Coronary artery (tissue), 2 donors: ENCODE measurements around the gene SIGLEC10.
"Not testable (repeated sequence)": the region's sequence is repeated elsewhere in the genome, so short reads cannot be mapped to it uniquely, and the experiment has no call there.

Source experiments
- DNase-seq: peaks from one replicate; pipeline ENCODE4 v3.0.0-alpha.2; 2017; ENCODE audit warnings: low spot score
- H3K27ac ChIP-seq, 2 donors: fragments of 200-600 bp; sonication (generic); one replicate each; pipeline ENCODE4 v1.5.1; 2016 to 2019
- H3K4me3 ChIP-seq: fragments of 200-600 bp; sonication (generic); 2 replicates; pipeline ENCODE4 v1.5.1; 2016; ENCODE audit warnings: mild to moderate bottlenecking, moderate library complexity
- TF ChIP-seq, protein P1 (sequence below): fragments of 200-600 bp; sonication (generic); IDR thresholded peaks from one replicate; pipeline ENCODE4 v1.5.1; 2019; ENCODE audit warnings: antibody characterized with exemption

Gene SIGLEC10

DNA sequence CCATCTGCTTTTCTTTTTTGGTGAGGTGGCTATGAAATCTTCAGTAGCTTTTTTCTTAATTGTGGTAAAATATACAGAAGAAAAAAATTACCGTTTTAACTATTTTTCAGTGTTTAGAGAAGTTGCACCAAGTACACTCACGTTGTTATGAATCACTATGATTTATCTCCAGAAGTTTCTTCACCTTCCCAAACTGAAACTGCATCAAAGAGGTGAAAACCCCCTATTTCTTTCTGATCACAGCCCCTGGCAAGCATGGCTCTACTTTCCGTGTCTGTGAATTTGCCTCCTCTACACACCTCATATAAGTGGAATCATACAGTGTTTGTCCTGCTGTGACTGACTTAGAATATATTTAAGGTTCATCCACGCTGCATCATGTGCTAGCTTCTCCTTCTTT is 15.6 kb upstream of the SIGLEC10 start:
- DNase-seq, result no peak
- TF ChIP-seq, protein P1, sequence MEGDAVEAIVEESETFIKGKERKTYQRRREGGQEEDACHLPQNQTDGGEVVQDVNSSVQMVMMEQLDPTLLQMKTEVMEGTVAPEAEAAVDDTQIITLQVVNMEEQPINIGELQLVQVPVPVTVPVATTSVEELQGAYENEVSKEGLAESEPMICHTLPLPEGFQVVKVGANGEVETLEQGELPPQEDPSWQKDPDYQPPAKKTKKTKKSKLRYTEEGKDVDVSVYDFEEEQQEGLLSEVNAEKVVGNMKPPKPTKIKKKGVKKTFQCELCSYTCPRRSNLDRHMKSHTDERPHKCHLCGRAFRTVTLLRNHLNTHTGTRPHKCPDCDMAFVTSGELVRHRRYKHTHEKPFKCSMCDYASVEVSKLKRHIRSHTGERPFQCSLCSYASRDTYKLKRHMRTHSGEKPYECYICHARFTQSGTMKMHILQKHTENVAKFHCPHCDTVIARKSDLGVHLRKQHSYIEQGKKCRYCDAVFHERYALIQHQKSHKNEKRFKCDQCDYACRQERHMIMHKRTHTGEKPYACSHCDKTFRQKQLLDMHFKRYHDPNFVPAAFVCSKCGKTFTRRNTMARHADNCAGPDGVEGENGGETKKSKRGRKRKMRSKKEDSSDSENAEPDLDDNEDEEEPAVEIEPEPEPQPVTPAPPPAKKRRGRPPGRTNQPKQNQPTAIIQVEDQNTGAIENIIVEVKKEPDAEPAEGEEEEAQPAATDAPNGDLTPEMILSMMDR, result no peak
- H3K27ac ChIP-seq, result no peak overlapping the region
- no peak overlapping the region for H3K4me3 ChIP-seq

DNA sequence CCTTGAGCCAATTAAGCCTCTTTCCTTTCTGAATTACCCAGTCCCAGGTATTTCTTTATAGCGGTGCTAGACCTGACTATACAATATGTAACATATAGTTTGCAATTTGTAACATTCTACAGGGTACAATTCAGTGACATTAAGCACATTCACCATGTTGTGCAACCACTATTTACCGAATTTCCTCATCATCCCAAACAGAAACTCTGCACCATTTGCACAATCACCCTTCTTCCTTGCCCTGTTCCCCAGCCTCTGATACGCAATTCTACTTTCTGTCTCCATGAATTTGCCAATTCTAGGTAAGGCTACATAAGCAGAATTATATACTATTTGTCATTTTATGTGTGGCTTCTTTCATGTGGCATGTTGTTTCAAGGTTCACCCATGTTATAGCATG is 13.7 kb upstream of the SIGLEC10 start:
- TF ChIP-seq, protein P1, result no peak
- no peak overlapping the region for H3K27ac ChIP-seq
- H3K4me3 ChIP-seq, result no peak overlapping the region
- no peak for DNase-seq

DNA sequence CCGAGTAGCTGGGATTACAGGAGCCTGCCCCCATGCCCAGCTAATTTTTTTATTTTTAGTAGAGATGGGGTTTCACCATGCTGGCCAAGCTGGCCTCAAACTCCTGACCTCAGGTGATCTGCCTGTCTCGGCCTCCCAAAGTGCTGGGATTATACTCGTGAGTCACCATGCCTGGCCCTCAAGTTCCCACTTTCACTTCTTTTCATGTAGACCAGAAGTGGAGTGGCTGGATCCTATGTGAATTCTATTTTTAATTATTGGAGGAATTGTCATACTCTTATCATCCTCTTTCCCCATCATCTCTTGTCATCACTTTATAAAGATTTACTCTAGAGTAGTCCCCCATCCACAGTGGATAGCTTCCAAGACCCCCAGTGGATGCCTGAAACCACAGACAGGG is 12.8 kb upstream of the SIGLEC10 start:
- TF ChIP-seq, protein P1, result no peak
- Histone ChIP-seq H3K4me3 (no peak overlapping the region), H3K27ac (no peak overlapping the region)
- DNase-seq, result no peak

DNA sequence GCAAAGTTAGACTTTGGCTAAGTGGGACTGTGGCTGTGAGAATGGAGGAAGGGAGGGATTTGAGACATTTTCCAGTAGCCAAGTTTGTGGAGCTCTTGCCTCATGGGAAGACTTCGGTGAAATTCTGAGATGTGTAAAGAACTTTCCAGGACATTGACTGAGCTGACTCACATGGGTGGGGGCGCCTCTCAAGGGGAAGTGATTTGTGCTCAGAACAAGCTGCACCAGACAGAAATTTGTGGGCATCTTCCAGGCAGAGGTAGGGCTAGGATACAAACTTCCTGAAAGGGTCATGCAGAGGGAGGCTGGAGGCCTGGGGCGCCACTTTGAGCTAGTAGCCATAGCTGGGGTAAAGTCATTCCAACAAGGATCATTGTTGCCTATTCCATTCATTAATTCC is 9.8 kb upstream of the SIGLEC10 start:
- TF ChIP-seq, protein P1, result no peak
- DNase-seq, result no peak
- H3K27ac ChIP-seq, result no peak overlapping the region
- no peak overlapping the region for H3K4me3 ChIP-seq

DNA sequence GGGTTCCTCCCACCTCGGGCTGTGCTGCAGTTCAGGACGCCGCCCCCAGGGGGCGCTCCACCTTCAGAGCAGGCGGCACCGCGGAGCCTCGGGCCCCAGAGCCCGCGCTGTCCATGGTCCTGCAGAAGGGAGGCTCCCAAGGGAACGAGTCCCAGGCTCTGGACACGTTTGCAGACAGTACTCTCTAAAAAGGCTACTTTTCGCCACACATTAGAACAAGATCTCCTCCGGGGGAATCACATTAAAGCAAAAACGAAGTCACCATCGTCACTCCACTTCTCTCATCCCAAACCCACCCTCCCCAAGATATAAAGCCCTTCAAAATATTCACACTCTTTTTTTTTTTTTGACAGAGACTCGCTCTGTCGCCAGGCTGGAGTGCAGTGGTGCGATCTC is 4.6 kb upstream of the SIGLEC10 start:
- TF ChIP-seq, protein P1, result peak; percentile 51
- H3K4me3 ChIP-seq, result no peak overlapping the region
- DNase-seq, result no peak
- H3K27ac ChIP-seq, result no peak overlapping the region

DNA sequence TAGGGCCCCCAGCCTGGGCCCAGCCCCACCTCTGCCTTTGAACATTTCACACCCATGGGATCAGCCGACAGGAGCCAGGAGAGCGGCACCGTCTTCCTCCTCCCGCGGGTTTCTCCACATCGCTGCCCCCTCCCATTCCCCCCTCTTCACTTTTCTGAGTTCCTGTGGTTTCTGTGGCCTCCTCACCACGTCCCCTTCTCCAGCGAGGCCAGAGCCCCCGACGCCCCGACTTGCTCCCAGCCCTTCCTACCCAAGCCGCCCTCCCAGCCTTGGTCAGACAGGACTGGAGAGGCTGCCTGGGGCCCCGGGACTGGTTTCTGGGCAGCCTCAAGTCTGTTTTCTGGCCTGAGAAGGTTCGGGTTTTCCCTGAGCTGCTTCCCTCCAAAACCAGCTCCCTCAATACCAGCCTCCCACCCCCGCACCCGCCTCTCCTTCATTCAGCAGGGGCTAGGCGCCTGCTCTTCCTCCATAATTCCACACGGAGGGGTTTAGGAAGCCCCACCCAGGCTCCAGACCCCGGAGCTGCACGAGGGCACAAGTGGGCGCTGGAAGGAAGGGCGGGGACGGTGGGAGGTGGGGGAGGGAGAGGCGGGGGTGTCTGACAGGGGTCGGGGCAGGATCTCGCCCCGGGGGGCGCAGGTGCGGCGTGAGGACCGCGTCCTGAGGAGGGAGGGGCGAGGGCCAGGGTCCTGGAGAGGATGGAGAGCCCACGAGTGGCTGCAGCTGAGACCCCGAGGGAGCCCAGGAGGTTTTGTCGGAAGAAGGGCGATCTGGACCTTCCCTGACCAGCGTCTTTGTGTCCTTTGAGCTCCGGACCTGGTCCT is 4.0 kb upstream of the SIGLEC10 start:
- TF ChIP-seq, protein P1, result no peak
- Histone ChIP-seq H3K27ac (no peak overlapping the region), H3K4me3 (no peak overlapping the region)
- no peak for DNase-seq

DNA sequence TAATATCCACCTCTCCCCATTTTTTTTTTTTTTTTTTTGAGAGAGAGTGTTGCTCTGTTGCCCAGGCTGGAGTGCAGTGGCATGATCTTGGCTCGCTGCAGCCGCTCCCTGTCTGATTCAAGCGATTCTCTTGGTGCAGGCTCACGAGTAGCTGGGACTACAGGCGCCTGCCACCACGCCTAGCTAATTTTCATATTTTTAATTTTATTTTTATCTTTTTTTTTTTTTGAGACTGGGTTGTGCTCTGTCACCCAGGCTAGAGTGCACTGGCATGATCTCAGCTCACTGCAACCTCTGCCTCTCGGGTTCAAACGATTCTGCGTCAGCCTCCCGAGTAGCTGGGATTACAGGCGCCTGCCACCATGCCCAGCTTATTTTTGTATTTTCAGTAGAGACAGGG is 3.1 kb upstream of the SIGLEC10 start:
- H3K27ac ChIP-seq, DNase-seq, H3K4me3 ChIP-seq: not testable (repeated sequence)
